ENCODE data around the gene PRAMEF17.
"Not testable (repeated sequence)": the region's sequence is repeated elsewhere in the genome, so short reads cannot be mapped to it uniquely, and the experiment has no call there.

PRAMEF17 gene, protein sequence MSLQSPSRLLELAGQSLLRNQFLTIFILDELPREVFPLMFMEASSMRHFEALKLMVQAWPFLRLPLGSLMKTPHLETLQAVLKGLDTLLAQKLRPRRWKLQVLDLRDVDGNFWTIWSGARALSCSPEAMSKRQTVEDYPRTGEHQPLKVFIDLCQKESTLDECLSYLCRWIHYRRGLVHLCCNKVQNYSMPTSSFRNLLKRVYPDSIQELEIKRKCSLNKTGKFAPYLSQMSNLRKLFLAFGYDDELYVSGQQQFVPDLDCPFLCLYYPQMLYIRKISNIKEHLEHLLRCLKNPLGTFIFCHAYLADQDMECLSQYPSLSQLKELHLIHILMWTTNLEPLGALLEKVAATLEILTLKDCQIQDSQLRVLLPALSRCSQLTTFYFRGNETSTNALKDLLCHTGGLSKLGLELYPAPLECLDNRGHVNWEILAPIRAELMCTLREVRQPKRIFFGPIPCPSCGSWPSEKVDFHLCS

DNA sequence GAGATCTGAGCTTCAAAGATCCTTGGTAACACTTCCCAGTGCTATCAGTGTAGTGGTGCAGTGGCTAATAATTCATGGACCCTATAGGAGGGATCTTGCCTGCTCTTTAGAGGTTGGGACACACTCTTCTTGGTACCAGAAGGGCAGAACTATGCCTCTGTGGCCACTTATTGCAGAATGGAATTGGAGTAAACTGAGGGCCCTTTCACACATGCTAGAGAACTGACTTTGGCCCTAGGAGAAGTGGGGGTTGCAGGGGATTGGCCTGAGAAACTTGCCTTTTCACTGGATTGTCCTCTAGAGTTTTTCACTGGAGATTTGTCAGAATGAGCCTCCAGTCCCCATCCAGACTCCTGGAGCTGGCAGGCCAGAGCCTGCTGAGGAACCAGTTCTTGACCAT lies at the start of gene PRAMEF17:
Gene PRAMEF17, plus strand, starts transcription at position 301 of the 400 bp plus-strand sequence. Its CDS starts 26 bp downstream, at position 327.
- not testable (repeated sequence) for DNase-seq (ENCODE audit: low spot score)

GRCh38 chr1:13342496-13342895 lies 46.9 kb upstream of the PRAMEF17 start:
- not testable (repeated sequence) for DNase-seq (ENCODE audit: low spot score)

DNA sequence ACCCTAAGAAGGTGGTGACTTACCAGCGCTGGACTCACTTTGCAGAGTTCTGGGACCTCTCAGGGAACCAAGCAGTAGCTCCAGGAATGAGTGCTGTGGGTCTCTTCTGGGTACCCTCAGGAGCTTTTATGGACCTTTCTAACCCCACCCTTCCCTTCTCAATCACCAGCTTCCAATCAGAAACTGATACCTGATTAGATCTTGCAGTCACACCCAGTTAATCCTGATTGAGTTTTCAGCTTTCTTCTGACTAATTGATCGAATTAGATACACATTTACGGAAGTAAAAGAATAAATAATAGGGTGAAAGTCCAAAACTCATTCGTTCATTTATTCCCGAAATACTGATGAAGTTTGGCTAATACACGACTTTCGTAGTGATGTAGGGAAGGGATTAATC lies 42.4 kb upstream of the PRAMEF17 start, which contains the start of gene PRAMEF14:
Gene PRAMEF14, minus strand, starts transcription at position 101 of the 400 bp plus-strand sequence. CDS start 1,820 bp downstream, outside the sequence.
- DNase-seq (ENCODE audit: low spot score) = not testable (repeated sequence)

DNA sequence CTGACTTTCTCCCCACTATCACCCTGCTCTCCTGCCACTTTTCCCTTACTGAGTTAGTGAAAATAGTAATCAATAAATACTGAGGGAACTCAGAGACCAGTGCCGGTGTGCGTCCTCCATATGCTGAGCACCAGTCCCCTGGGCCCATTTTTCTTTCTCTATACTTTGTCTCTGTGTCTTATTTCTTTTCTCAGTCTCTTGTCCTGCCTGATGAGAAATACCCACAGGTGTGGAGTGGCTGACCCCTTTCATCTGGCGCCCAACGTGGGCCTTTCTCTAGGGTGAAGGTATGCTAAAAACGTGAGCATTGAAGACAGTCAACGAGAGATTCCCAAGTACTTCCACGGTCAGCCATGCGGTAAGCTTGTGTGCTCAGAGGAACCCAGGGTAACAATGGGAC lies 36.0 kb upstream of the PRAMEF17 start:
- DNase-seq (ENCODE audit: low spot score) = not testable (repeated sequence)

GRCh38 chr1:13354475-13354874 lies 35.0 kb upstream of the PRAMEF17 start:
- DNase-seq (ENCODE audit: low spot score) = peak; percentile 9

GRCh38 chr1:13356774-13357173 lies 32.7 kb upstream of the PRAMEF17 start:
- DNase-seq (ENCODE audit: low spot score) = peak; percentile 55

GRCh38 chr1:13362364-13362763 lies 27.1 kb upstream of the PRAMEF17 start:
- DNase-seq (ENCODE audit: low spot score) = not testable (repeated sequence)

DNA sequence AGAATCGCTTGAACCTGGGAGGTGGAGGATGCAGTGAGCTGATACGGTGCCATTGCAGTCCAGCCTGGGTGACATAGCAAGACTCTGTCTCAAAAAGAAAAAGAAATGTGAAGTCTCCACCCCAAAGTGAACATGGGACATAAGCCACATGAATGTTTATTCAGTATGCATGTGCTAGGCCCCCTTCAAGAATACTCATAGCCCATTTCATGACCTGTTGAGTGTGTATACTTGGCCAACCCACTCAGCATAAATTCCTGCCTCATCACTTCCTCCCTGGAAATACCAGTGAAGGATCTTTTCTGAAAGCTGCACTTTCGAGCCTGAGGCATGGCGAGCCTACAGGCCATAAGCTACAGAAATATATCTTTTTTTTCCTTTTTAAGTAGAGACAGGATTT lies 24.5 kb upstream of the PRAMEF17 start:
- DNase-seq (ENCODE audit: low spot score) = not testable (repeated sequence)

DNA sequence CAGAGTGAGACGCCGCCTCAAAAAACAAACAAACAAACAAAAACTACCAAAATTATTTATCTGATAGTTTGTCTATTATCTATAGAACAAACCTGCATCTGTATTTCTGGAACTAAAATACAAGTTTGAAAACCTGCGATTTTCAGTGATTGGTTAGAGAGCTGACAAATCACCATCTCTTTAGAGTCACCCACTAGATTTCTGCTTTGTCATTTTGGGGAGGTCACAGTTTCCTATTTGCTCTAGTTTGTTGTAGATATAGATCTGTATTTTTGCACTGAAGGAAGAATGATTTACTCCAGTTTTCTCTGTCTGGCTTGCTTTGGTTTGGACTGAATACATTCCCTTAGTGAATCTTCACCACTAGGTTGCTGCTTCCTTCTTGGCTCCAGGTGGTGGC lies 22.9 kb upstream of the PRAMEF17 start:
- not testable (repeated sequence) for DNase-seq (ENCODE audit: low spot score)

DNA sequence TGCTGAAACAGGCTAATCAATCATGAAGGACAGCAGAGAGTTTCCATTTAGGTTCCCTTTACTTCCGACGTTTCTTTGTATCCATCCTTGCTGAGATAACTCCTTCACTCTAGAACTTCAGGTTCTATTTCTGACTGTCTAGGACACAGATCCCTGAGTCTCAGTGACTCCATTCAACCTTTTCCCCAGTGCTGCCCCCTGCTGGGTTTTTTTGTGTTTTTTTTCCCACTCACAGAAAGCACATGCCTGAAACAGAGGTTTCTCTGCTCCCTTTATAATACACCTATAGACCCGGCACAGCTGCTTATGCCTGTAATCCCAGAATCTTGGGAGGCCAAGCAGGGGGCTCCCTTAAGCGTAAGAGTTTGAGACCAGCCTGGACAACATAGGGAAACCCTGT lies 20.9 kb upstream of the PRAMEF17 start:
- DNase-seq (ENCODE audit: low spot score) = peak; percentile 19

- not testable (repeated sequence) for DNase-seq (ENCODE audit: low spot score)
Measured at GRCh38 chr1:13378983-13379382, 10.4 kb upstream of the PRAMEF17 start.

DNA sequence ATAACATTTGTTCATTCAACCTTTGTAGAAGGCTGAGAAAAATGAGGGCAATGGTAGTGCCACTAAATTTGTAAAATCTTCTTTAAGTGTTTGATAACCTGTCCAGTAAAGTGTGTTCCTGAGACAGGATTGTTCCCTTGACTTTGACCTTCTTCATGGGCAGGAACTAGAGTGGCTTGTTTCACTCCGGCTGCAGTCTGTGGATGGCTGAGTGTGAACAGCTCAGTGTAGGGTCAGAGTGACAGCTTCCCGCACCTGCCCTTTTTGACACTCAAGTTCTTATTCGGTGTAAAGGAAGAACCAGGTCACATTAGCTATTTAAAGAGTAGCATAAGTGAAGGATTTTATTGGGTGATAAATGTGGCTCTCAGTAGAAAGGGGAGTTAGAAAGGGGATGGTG lies 9.1 kb upstream of the PRAMEF17 start:
- not testable (repeated sequence) for DNase-seq (ENCODE audit: low spot score)

- not testable (repeated sequence) for DNase-seq (ENCODE audit: low spot score)
Measured at GRCh38 chr1:13393004-13393403, 3.6 kb downstream of the PRAMEF17 start.

GRCh38 chr1:13394761-13395160 lies 5.3 kb downstream of the PRAMEF17 start:
- not testable (repeated sequence) for DNase-seq (ENCODE audit: low spot score)

DNA sequence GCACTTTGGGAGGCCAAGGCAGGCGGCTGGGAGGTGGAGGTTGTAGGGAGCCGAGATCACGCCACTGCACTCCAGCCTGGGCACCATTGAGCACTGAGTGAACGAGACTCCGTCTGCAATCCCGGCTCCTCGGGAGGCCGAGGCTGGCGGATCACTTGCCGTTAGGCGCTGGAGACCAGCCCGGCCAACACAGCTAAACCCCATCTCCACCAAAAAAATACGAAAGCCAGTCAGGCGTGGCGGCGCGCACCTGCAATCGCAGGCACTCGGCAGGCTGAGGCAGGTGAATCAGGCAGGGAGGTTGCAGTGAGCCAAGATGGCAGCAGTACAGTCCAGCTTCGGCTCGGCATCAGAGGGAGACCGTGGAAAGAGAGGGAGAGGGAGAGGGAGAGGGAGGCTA lies 5.9 kb downstream of the PRAMEF17 start:
- DNase-seq (ENCODE audit: low spot score) = not testable (repeated sequence)

GRCh38 chr1:13407811-13408210 lies 18.4 kb downstream of the PRAMEF17 start:
- DNase-seq (ENCODE audit: low spot score) = no peak

- not testable (repeated sequence) for DNase-seq (ENCODE audit: low spot score)
Measured at GRCh38 chr1:13410150-13410549, 20.7 kb downstream of the PRAMEF17 start, which contains the start of gene PRAMEF20. TSS of gene PRAMEF20 (plus strand) at chr1:13410450. CDS start at chr1:13416355, 5,905 bp downstream.

DNA sequence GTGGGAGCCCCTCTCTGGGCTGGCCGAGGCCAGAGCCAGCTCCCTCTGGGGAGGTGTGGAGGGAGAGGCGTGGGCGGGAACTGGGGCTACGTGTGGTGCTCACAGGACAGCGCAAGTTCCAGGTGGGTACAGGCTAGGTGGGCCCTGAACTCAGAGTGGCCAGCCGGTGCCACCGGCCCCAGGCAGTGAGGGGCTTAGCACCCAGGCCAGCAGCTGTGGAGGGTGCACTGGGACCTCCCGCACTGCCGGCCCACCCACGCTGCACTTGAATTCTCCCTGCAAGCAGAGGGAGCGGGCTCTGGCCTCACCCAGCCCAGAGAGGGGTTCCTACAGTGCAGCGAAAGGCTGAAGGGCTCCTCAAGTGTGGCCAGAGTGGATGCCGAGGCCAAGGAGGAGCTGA lies 41.1 kb downstream of the PRAMEF17 start:
- DNase-seq (ENCODE audit: low spot score) = no peak

- DNase-seq (ENCODE audit: low spot score) = no peak
Measured at GRCh38 chr1:13432251-13432650, 42.8 kb downstream of the PRAMEF17 start.

DNA sequence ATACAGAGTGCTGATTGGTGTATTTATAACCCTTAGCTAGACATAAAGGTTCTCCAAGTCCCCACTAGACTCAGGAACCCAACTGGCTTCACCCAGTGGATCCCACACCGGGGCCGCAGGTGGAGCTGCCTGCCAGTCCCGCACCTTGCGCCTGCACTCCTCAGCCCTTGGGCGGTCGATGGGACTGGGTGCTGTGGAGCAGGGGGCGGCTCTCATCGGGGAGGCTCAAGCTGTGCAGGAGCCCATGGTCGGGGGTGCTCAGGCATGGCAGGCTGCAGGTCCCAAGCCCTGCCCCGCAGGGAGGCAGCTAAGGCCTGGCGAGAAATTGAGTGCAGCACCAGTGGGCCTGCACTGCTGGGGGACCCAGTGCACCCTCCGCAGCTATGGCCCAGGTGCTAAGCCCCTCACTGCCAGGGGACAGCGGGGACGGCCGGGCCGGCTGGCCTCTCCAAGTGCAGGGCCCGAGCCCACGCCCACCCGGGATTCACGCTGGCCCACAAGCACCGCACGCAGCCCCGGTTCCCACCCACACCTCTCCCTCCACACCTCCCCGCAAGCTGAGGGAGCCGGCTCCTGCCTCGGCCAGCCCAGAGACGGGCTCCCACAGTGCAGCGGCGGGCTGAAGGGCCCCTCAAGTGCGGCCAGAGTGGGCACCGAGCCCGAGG lies 44.4 kb downstream of the PRAMEF17 start:
- not testable (repeated sequence) for DNase-seq (ENCODE audit: low spot score)

GRCh38 chr1:13435458-13435857 lies 46.0 kb downstream of the PRAMEF17 start:
- no peak for DNase-seq (ENCODE audit: low spot score)

GRCh38 chr1:13439104-13439783 lies 49.8 kb downstream of the PRAMEF17 start:
- not testable (repeated sequence) for DNase-seq (ENCODE audit: low spot score)
